ENCODE results near the gene CACNA1I.

CACNA1I gene

GRCh38 chr22:39705386-39705785, 134.8 kb downstream of the CACNA1I start:
- DNase-seq = no peak

GRCh38 chr22:39706376-39707140, 136.0 kb downstream of the CACNA1I start:
- DNase-seq = no peak

DNA sequence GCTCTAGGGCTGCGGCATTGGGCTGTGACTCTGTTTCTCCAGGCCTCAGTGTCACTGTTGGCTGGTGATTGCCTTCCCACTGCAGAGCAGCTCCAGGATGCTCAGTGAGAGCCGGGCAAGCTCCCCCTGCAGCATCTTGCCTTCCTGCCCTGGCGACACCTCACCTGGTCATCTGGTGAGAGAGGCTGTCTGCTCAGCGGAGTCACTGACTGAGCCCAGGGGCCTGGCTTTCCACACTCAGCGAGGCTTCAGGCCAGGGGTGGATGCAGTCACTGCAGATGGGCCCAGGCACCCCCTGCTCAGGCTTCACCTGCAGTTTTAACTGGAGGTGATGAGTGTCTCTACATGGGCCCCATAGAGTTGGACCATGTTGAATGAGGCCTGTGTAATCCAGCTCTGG, 136.8 kb downstream of the CACNA1I start:
- DNase-seq = no peak

DNA sequence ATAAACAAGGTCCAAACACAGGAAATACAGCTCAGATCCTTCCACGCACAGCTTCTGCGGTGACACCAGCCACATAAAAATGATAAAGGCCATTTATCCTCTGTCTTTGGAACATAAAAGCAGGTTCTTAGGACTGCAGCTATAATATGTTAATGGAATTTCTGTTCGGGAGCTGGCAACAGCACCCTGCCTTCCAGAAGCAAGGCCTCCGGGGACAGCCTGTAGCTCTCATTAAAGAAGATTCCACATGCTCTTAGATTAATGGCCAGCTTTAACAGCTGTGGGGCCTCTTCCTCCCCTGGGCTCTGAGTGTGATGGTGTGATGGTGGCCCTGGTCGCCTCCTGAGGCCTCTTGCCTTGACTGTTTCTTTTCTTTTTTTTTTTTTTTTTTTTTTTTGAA, 137.3 kb downstream of the CACNA1I start:
- no peak for DNase-seq

GRCh38 chr22:39710380-39711150, 140.0 kb downstream of the CACNA1I start:
- no peak for DNase-seq

DNA sequence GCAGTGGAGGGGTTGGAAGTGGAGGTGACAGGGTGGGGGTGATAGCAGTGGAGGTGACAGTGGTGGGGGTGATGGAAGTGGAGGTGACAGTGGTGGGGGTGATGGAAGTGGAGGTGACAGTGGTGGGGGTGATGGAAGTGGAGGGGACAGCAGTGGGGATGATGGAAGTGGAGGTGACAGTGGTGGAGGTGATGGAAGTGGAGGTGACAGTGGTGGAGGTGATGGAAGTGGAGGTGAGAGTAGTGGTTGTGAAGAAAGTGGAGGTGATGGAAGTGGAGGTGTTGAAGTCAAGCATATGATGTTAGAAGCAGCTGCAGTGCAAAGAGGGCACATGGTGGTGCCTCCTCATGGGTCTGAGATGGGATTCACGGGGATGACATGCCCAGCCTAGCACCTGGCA, 141.5 kb downstream of the CACNA1I start:
- no peak for DNase-seq

DNA sequence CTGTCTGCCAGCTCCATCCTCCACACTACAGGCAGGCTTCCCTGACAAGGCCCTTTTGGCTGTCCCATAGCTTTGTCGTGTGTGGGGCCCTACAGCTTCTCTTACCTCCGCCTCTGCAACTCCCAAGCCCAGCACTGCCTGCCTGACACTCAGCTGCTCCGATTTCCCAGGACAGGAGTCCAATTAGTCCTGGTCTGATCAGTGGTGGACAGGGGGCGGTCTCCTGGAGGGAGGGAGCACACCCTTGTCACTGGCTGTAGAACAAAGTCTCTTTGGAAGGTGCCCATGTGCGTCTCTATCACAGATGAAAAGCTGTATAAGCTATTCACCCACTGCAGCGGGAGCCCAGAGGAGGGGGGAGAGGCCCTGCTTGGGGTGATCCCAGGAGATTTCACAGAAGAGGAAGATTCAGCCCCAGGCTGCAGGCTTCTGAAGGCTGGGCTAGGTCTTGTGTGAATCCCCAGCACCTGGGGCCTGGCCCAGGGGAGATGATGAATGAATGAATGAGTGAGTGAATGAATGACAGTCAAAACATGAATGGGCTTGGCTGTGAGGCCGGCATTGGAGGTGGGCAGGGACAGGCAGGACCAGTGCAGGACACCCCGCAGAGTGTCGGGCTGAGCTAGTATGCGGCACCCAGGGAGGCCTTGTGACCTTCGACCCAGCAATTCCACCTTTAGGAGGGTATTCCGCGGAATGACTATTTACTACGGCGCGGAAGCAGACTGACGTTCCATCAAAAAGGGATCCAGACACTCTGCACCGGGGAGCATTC, 142.4 kb downstream of the CACNA1I start:
- DNase-seq = no peak

- no peak for DNase-seq
These were observed 143.3 kb downstream of the CACNA1I start for GRCh38 chr22:39713799-39714290.

DNA sequence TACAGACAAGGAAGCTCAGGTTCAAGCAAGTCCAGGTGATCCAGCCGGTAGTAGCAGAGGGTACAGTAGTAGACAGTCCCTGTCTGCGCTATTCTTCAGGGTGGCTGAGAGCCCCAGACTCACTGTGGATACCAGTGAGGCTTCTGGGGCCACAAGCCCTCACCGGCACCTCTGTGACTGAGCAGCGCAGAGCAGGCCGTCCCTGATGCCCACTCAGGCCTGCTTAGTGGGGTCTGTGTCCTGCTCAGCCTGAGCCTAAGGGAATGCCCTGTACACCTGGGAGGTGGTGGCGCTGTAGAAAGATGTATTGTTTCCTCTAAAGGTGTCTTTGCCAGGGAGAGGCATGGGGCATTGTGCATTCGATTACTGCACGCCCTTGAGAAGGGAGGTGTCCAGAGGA, 143.8 kb downstream of the CACNA1I start:
- DNase-seq = no peak

- DNase-seq = no peak
These were observed 145.4 kb downstream of the CACNA1I start for GRCh38 chr22:39715778-39716495.

GRCh38 chr22:39716534-39716933, 146.0 kb downstream of the CACNA1I start:
- no peak for DNase-seq

GRCh38 chr22:39717099-39717498, 146.5 kb downstream of the CACNA1I start:
- no peak for DNase-seq

DNA sequence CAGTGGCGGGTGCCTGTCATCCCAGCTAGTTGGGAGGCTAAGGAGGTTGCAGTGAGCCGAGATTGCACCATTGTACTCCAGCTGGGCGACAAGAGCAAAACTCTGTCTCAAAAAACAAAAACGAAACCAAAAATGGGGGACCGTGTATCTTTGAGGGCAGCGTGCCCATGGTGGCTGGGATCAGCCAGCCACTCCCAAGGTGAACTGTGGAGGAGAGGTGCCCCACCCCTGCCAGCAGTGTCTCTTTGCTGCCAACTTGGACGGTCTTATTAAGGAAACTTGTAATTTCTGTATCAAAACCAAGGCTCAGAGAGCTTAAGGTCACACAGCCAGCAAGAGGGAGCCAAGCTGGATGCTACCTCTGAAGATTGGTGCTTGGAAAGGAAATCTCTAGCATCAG, 147.7 kb downstream of the CACNA1I start:
- no peak for DNase-seq

DNA sequence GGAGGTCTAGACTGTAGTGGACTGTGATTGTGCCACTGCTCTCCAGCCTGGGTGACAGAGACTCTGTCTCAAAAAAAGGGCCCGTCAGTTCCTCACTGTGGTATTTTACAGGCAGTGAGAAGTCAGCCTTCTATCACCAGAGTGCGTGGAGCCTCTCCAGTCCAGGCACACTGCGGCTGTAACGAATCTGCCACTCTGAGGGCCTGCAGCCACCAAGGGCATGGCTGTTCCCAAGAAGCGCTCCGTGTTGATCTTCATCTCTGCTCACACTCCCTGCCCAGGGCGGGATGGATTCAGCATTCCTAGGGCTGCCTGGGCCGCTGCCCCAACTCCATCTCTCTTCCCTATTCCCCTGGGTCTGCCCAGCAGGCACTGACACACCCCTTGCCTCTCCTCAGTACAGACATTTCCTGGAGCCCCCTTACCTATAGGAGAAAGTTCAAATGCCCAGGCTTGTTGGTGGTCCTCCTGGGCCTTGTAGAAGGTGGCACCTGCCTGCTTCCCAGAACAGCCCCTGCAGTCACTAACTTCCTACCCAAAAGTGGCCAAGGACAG, 148.4 kb downstream of the CACNA1I start:
- DNase-seq = no peak

- DNase-seq = no peak
These were observed 149.3 kb downstream of the CACNA1I start for GRCh38 chr22:39719559-39720450.

DNA sequence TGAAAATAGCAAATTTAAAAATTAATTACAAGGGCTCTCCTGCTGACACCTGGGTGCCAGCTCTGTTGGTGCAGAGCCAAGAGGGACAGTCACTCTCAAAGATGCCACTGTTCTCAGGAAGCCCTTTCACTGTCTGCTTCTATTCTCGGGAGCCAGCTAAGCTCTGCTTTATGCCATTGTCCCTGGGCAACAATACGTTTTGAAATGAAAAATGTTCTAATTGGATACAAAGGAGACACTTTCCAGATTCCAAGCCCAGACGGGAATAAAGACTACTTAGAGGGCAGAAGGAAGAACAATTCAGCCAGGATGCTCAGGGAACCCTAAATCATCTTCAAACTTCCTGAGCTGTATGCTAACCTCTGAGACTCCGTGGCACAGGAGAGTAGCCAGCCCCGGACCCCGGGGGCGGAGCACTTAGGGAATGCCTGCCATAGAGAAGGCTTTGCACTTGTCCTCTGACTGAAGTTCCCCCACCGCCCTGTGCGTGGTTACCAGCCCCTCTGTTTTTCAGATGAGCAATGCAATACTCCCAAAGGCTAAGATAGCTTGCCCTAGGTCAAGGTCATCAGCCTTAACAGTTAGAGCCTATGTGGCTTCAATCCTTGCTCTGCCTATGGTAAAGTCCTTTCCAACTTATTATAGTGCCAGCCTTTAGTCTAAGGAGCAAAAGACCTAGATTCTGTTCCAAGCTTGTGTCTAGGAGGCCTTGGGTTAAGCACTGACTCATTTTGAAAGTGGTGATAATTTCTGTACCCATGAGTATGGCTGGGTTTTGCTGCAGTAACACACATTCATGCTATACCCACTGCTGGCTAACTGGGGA, 150.9 kb downstream of the CACNA1I start:
- DNase-seq = no peak

GRCh38 chr22:39722032-39722325, 151.4 kb downstream of the CACNA1I start:
- DNase-seq = no peak

GRCh38 chr22:39722501-39722900, 151.9 kb downstream of the CACNA1I start:
- no peak for DNase-seq

DNA sequence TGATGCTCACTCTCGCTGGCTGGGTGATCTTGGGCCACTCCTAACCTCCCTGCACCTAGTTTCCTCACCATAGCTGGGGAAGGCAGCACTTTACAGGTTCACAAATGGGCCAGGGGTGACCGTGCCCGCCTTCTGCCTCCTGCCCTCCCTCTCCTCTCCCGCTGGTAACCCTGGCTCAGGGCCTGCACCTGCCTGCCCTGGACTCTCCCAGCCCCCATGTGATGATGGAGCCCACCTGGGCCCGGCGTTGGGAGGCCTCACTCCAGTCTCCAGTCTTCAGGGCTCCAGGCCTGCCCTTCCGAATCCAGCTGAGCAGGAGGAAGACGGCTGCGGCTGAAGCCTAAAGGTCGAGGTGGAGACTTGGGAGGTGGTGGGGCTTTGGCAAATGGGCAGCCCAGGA, 152.9 kb downstream of the CACNA1I start:
- DNase-seq = no peak

- DNase-seq = no peak
These were observed 153.4 kb downstream of the CACNA1I start for GRCh38 chr22:39723899-39724351.

GRCh38 chr22:39724390-39724789, 153.8 kb downstream of the CACNA1I start:
- no peak for DNase-seq
